ENCODE data around the gene FLT1.

- TF ChIP-seq GATA2 (IDR thresholded peaks at IDR 0.05; ENCODE audit: low read depth, low read length) (no peak), GATA3 (IDR thresholded peaks at IDR 0.05; ENCODE audit: low read depth, low read length) (no peak)
Observed at GRCh38 chr13:28316836-28317235, 178.1 kb downstream of the FLT1 start.

All from SH-SY5Y (cell line).